ENCODE results near the gene EPHB4.
"Not testable (repeated sequence)": the region's sequence is repeated elsewhere in the genome, so short reads cannot be mapped to it uniquely, and the experiment has no call there.

EPHB4 gene

DNA sequence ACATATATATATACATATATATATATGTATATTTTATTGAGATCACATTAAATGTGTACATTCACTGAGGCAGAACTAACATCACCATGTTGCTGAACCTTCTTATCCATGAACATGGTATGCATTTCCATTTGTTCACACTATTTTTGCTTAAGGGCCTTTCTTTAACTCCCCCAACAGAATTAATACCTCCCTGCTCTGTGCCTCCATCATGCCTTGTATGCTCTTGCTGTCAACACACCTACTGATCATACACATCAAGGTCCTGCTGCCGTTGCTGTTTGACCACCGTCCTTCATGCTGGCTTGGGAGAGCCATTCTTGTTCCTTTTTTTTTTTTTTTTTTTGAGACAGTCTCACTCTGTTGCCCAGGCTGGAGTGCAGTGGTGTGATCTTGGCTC, 43.5 kb downstream of the EPHB4 start:
- no peak for DNase-seq

DNA sequence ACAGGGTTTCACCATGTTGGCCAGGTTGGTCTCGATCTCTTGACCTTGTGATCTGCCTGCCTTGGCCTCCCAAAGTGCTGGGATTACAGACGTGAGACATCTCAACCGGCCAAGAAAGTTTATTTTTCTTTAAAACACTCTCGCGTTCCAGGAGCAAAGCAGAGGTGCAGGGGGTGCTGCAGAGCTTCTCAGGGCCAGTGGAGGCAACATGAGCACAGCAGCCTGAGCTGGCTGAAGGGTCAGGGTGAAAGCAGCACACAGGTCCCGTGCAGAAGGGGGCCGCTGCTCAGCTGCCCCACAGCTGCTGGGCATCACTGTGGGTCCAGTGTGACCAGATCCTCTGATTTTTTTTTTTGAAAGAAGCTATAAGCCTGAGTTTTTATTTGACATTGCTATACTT, 46.1 kb downstream of the EPHB4 start:
- DNase-seq = no peak

DNA sequence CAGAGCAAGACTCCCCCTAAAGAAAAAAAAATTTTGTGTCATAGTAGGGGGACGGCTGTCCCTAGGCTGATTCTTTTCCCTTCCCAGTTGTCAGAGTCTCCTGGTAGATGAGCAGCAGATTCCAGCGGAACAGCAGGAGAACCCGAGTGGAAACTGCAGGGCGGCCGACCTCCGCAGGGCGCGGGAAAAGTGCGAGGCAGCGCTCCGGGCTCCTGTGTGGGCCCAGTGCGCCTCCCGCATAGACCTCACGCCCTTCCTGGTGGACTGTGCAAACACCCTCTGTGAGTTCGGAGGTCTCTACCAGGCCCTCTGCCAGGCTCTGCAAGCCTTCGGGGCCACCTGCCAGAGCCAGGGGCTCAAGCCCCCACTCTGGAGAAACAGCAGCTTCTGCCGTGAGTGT, 48.0 kb downstream of the EPHB4 start:
- no peak for DNase-seq

DNA sequence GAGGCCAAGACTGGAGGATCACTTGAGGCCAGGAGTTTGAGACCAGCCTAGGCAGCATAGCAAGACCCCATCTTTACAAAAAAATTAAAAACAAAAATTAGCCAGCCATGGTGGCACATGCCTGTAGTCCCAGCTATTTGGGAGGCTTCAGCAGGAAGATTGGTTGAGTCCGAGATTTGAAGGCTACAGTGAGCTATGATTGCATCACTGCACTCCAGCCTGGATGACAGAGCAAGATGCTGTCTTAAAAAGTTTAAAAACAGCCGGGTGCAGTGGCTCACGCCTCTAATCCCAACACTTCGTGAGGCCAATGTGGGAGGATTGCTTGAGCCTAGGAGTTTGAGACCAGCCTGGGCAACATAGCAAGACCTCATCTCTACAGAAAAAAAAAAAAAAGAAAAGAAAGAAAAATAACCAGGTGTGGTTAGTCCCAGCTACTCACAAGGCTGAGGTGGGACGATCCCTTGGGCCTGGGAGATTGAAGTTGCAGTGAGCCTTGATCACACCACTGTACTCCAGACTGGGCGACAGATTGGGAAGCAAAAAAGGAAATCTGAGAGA, 49.2 kb downstream of the EPHB4 start:
- no peak for DNase-seq

DNA sequence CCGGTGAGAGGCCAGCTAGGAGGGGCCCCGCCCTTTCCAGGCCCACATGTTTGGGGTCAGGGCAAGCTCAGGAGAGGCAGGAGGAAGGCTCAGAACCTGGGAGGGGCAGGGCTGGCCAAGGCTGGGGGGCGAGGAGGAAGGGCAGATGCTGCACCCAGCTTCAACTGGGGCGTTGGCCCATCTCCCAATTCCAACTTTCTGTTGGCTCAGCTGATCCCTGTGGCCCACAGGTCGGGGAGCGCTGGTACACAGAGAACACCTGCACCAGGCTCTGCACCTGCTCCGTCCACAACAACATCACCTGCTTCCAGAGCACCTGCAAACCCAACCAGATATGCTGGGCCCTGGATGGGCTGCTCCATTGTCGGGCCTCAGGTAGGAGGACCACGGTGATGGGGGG, 53.8 kb downstream of the EPHB4 start:
- DNase-seq = no peak

DNA sequence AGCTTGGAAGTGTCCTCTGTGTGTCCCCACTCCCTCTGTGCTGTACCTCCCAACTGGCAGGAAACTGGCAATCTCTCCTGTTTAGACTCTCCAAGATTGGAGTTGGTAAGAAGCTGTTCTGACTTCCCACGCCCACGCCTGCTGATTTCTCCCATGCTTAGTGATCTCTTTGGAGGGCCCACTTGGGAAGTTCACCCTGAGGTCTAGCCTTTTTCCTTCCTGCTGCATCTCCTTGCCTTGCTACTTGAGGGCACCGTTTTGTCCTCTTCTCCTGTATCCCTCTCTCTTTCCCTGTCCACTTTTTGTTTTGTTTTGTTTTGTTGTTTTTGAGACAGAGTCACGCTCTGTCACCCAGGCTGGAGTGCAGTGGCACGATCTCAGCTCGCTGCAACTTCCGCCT, 58.5 kb downstream of the EPHB4 start:
- no peak for DNase-seq

DNA sequence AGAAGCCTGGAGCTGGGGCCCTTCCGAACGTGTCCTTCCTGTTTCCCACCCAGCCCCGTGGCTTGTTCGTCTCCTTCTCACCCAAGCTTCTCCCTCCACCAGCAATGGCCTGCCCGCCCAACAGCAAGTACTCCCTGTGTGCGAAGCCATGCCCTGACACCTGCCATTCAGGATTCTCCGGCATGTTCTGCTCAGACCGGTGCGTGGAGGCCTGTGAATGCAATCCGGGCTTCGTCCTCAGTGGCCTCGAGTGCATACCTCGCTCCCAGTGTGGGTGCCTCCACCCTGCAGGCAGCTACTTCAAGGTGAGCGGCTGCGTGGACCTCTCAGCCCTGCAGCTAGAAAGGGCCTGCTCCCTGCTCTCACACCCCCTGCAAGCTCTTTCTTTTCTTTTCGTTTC, 62.1 kb downstream of the EPHB4 start:
- no peak for DNase-seq

DNA sequence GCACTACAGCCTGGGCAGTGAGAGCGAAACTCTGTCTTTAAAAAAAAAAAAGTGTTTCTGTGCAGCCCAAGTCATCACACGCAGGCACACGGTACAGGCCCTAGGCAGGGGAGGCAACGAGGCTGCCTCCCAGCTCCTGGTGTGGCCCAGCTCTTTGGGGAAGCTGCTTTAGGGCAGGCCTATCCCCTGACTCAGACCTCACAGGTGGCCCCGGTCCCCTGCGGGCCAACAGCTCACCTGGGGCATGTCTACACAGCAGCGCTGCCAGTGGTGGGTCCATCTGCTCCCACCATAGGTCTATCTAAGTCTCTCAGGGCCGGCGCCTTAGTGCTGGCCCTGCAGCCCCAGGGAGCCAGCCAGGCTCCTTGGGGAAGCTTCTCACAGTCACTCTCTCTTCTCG, 62.5 kb downstream of the EPHB4 start:
- no peak for DNase-seq

DNA sequence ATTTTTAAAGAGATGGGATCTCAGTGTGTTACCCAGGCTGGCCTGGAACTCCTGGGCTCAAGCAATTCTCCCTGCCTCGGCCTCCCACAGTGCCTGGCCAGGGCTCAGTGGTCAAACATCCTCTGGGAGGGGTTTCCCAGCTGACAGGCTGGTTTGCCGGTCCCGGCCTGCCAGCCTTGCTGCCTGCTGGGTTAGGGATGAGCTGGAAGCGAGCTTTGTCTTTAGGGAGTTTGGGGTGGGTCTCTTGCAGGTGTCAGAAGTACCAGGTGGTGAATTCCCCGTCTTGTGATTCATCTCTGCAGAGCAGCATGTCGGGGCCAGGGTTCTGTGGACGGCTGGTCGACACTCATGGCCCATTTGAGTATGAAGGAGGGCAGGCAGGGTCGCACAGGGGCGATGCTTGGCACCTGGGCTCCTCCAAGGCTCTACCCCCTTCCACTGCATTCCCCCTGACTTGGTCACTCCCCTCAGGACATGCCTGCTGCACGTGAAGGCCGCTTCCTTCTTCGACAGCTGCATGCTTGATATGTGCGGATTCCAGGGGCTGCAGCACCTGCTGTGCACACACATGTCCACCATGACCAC, 63.7 kb downstream of the EPHB4 start:
- no peak for DNase-seq

DNA sequence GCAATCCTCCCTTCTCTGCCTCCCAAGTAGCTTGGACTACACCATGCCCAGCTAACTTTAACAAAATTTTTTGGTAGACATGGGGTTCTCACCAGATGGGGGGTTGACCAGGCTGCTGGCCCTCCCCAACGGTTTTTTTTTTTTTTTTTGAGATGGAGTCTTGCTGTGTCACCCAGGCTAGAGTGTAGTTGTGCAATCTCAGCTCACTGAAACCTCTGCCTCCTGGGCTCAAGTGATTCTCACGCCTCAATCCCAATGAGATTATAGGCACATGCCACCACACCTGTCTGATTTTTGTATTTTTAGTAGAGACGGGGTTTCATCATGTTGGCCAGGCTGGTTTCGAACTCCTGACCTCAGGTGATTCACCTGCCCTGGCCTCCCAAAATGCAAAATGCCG, 64.5 kb downstream of the EPHB4 start:
- DNase-seq = not testable (repeated sequence)

DNA sequence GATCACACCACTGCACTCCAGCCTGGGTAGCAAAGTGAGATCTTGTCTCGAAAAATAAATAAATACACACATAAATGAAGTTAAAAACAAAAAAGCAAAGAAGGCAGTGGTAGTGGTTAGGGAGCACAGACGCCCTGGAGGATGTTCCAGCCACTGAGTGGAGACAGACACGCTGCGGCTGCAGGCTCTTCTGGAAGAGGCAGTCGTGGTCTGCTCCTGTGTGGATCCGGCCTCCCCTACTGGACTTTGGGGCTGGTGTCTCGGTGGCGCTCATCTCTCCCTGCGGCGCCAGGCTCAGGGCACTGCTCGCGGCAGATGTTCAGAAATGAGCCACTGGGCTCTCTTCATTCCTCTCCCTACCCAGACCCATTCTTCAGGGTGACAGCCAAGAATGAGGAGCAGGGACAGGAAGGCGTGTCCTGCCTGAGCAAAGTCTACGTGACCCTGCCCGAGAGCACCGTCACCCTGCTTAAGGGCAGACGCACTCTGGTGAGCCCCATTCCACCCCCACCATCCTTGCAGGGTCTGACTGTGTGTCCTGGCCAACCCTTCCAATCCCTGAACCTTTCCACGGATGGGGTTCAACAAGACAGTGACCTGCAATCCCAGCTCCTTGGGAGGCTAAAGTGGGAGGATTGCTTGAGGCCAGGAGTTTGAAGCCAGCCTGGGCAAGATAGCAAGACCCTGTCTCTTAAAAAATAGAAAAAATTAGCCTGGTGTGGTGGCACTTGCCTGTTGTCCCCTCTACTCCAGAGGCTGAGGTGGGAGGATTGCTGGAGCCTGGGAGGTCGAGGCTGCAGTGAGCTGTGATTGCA, 67.8 kb downstream of the EPHB4 start:
- no peak for DNase-seq

DNA sequence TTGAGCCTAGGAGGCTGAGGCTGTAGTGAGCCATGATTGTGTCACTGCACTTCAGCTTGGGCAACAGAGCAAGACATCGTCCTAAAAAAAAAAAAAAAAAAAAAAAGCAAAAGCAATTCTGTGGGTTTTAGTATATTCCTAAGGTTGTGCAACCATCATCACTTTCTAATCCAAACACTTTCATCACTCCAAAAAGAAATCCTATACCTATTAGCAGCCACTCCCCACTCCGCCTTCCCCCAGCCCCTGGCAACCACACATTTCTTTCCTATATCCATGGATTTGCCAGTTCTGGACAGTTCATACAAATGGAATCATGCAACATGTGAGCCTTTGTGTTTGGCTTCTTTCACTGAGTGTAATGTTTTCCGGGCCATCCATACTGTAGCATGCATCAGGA, 73.6 kb downstream of the EPHB4 start:
- no peak for DNase-seq

DNA sequence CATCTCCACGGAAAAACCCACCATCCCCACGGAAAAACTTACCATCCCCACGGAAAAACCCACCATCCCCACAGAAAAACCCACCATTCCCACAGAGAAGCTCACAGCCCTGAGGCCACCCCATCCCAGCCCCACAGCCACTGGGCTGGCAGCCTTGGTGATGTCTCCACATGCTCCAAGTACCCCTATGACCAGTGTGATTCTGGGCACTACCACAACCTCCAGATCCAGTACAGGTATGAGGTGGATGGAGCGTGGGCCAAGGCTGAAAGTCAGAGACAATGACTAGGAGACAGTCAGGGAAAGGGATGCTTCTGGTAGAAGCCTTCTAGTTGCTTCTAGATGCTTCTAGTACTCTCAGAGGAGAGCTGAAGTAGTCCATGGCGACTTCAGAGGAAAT, 74.3 kb downstream of the EPHB4 start:
- no peak for DNase-seq

All from stimulated activated CD4-positive, alpha-beta T cell treated with anti-CD3 and anti-CD28 coated beads, Interleukin-2, amount 100 ng/mL, for 24 hours (primary cell).